HepG2 (cell line): ENCODE results near the gene DSE.

ENCODE experiments used
- BORCS8-MEF2B ChIP-seq: sonication (generic); formaldehyde crosslinking; IDR thresholded peaks from 2 replicates; pipeline ENCODE4 v1.8.0; 2022; ENCODE audit warnings: mild to moderate bottlenecking, missing genetic modification reagents
- FOSL2 ChIP-seq: sonication (generic); formaldehyde crosslinking; IDR thresholded peaks from 2 replicates; pipeline ENCODE4 v1.4.0; 2020; ENCODE audit warnings: missing genetic modification reagents
- GRHL1 ChIP-seq: sonication (generic); formaldehyde crosslinking; conservative IDR thresholded peaks from 2 replicates; pipeline ENCODE4 v1.8.0; 2022; ENCODE audit warnings: missing genetic modification reagents
- IRF1 ChIP-seq: sonication (generic); formaldehyde crosslinking; IDR thresholded peaks from 2 replicates; pipeline ENCODE4 v1.4.0; 2020; ENCODE audit warnings: low read depth, mild to moderate bottlenecking, missing genetic modification reagents
- NFE2L1 ChIP-seq: sonication (generic); formaldehyde crosslinking; IDR thresholded peaks from 2 replicates; pipeline ENCODE4 v1.4.0; 2020; ENCODE audit warnings: missing genetic modification reagents, mild to moderate bottlenecking, borderline replicate concordance
- REST ChIP-seq, 2 experiments: IDR thresholded peaks; 2 replicates each; pipeline ENCODE4 v1.6.1; 2011 to 2012; ENCODE audit warnings: low read length in 2 of 2, borderline replicate concordance in 1 of 2, low read depth in 1 of 2, mild to moderate bottlenecking in 1 of 2, moderate library complexity in 1 of 2
- RNF2 ChIP-seq: fragments of 450-650 bp; conservative IDR thresholded peaks from 2 replicates; pipeline ENCODE4 v1.6.1; 2016; ENCODE audit warnings: low read depth
- TBP ChIP-seq: sonication (generic); formaldehyde crosslinking; IDR thresholded peaks from 2 replicates; pipeline ENCODE4 v1.5.0; 2020; ENCODE audit warnings: missing genetic modification reagents
- USF2 ChIP-seq, 2 experiments: sonication (generic) in 1 of 2; formaldehyde crosslinking in 1 of 2; IDR thresholded peaks; 2 replicates each; pipeline versions ENCODE4 v1.5.1 to v1.6.1; 2011 to 2020; ENCODE audit warnings: borderline replicate concordance in 1 of 2, low read depth in 1 of 2, low read length in 1 of 2, mild to moderate bottlenecking in 1 of 2, missing genetic modification reagents in 1 of 2, moderate library complexity in 1 of 2
- ZBTB49 ChIP-seq: sonication (generic); formaldehyde crosslinking; IDR thresholded peaks from 2 replicates; pipeline ENCODE4 v1.4.0; 2020; ENCODE audit warnings: missing genetic modification reagents, borderline replicate concordance
- ZNF280B ChIP-seq: sonication (generic); formaldehyde crosslinking; IDR thresholded peaks from 2 replicates; pipeline ENCODE4 v1.5.0; 2020; ENCODE audit warnings: missing genetic modification reagents, mild to moderate bottlenecking, borderline replicate concordance
- ZNF383 ChIP-seq: sonication (generic); formaldehyde crosslinking; IDR thresholded peaks from 2 replicates; pipeline ENCODE4 v1.4.0; 2020; ENCODE audit warnings: missing genetic modification reagents, mild to moderate bottlenecking, borderline replicate concordance
- ZNF768 ChIP-seq: sonication (generic); formaldehyde crosslinking; IDR thresholded peaks from 2 replicates; pipeline ENCODE4 v1.4.0; 2020; ENCODE audit warnings: missing genetic modification reagents

- no peak for TF ChIP-seq ZNF280B
- TF ChIP-seq FOSL2 (CRISPR knock-in tag) = no peak
- TF ChIP-seq RNF2 = no peak
- no peak for TF ChIP-seq GRHL1 (CRISPR knock-in tag)
- no peak for TF ChIP-seq REST (IDR thresholded peaks at IDR 0.05; ENCODE audit: borderline replicate concordance in 1 of 2, low read depth in 1 of 2, low read length in 2 of 2)
- TF ChIP-seq BORCS8-MEF2B (CRISPR knock-in tag) = no peak
- TF ChIP-seq USF2 (IDR thresholded peaks at IDR 0.05; ENCODE audit: low read depth, low read length) = no peak
- TF ChIP-seq USF2 (CRISPR knock-in tag; IDR thresholded peaks at IDR 0.05; ENCODE audit: borderline replicate concordance) = no peak
- TF ChIP-seq ZNF768 (CRISPR knock-in tag) = no peak
- no peak for TF ChIP-seq TBP (CRISPR knock-in tag)
- no peak for TF ChIP-seq NFE2L1
- TF ChIP-seq ZBTB49 (CRISPR knock-in tag) = no peak
- TF ChIP-seq IRF1 = no peak
- TF ChIP-seq ZNF383 (CRISPR knock-in tag) = no peak
Observed at GRCh38 chr6:116349216-116349615, 21.5 kb upstream of the DSE start.
